WERI-Rb-1 (cell line): Measurements from ENCODE around the gene ALG8.
"Not testable (repeated sequence)": the region's sequence is repeated elsewhere in the genome, so short reads cannot be mapped to it uniquely, and the experiment has no call there.

Experiments used
- DNase-seq: peaks from one replicate; pipeline ENCODE4 v3.0.0-alpha.2; 2020
- H3K27ac ChIP-seq: fragments of 250-450 bp; sonication (Bioruptor Pico); 2 replicates; pipeline ENCODE4 v1.5.1; 2020; ENCODE audit warnings: mild to moderate bottlenecking, moderate library complexity
- H3K27me3 ChIP-seq: fragments of 250-450 bp; sonication (Bioruptor Pico); 2 replicates; pipeline ENCODE4 v1.5.1; 2021; ENCODE audit warnings: mild to moderate bottlenecking, low read depth, moderate library complexity; ENCODE audit not compliant: insufficient read depth, severe bottlenecking
- H3K36me3 ChIP-seq: fragments of 250-450 bp; sonication (Bioruptor Pico); 2 replicates; pipeline ENCODE4 v1.5.1; 2020; ENCODE audit warnings: mild to moderate bottlenecking, moderate library complexity
- H3K4me3 ChIP-seq: 2 replicates; pipeline ENCODE4 v1.5.1; 2011; ENCODE audit warnings: low read depth, mild to moderate bottlenecking, control low read depth, low read length
- H3K9me3 ChIP-seq: fragments of 250-450 bp; sonication (Bioruptor Pico); 2 replicates; pipeline ENCODE4 v1.5.1; 2021; ENCODE audit warnings: mild to moderate bottlenecking, moderate library complexity; ENCODE audit not compliant: severe bottlenecking
- TF ChIP-seq, protein P1 (sequence below): IDR thresholded peaks from 2 replicates; pipeline ENCODE4 v1.5.1; 2011; ENCODE audit warnings: low read depth, mild to moderate bottlenecking, control low read depth, inconsistent platforms, low read length

The ALG8 gene

DNA sequence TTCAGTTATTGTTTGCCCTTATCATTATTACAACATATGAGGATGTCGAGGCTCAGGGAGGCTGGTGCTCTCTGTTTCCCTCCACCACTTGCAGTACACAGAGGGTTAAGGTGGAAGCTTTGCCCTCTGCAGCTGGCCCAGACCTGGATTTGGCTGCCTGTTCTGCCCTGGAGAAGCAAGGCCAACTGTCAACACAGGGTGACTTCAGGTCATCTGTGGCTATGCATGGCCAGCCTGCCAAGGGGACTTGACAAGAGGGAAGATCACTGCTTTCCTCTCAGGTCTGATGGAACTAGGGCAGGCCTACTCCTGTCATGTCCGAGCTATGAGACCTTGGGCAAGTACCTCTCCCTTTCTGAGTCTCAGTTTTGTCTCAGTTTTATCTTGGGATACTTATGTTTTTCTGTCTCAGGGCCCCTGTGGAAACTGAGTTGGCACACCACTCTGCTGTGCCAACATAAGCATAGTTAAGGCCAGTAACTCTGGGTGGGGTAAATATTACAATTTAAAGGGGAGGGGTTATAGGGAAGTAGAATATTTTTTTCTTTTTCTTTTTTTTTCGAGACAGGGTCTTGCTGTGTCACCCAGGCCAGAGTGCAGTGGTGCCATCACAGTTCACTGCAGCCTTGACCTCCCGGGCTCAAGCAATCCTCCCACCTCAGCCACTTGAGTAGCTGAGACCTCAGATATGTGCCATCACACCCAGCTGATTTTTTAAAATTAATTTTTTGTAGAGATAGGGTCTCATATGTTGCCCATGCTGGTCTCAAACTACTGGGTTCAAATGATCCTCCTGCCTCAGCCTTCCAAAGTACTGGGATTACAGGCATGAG is 78.1 kb downstream of the ALG8 start:
- no peak overlapping the region for H3K4me3 ChIP-seq
- peak; percentile 90 for DNase-seq

DNA sequence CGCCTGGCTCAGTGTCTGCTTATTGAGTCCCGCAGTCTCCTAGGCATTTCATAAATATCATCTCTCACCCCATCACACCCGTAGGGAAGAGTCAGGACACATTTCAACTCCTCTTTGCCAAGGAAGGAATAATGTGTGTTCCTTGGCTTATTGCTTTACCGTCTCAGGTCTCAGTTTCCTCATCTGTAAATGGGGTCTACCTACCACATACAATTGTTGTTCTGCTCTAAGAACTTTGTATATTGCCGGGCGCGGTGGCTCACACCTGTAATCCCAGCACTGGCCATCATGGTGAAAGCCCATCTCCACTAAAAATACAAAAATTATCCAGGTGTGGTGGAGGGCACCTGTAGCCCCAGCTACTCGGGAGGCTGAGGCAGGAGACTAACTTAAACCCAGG is 78.9 kb downstream of the ALG8 start:
- no peaks in the 10 kb centered on the region for H3K9me3 ChIP-seq
- TF ChIP-seq, protein P1, sequence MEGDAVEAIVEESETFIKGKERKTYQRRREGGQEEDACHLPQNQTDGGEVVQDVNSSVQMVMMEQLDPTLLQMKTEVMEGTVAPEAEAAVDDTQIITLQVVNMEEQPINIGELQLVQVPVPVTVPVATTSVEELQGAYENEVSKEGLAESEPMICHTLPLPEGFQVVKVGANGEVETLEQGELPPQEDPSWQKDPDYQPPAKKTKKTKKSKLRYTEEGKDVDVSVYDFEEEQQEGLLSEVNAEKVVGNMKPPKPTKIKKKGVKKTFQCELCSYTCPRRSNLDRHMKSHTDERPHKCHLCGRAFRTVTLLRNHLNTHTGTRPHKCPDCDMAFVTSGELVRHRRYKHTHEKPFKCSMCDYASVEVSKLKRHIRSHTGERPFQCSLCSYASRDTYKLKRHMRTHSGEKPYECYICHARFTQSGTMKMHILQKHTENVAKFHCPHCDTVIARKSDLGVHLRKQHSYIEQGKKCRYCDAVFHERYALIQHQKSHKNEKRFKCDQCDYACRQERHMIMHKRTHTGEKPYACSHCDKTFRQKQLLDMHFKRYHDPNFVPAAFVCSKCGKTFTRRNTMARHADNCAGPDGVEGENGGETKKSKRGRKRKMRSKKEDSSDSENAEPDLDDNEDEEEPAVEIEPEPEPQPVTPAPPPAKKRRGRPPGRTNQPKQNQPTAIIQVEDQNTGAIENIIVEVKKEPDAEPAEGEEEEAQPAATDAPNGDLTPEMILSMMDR: no peak
- H3K4me3 ChIP-seq: no peak overlapping the region
- H3K27me3 ChIP-seq: no peaks in the 10 kb centered on the region
- peaks cover 2% of the 10 kb centered on the region; the same call in 1 of the 2 replicates for H3K36me3 ChIP-seq
- peak overlapping the region; percentile 85 for H3K27ac ChIP-seq
- no peak for DNase-seq

More for the DNA sequence above, 78.1 kb downstream of the ALG8 start:
- Histone ChIP-seq H3K36me3 (peaks cover 2% of the 10 kb centered on the region; the same call in 1 of the 2 replicates), H3K27ac (peak overlapping the region; percentile 85), H3K9me3 (no peaks in the 10 kb centered on the region), H3K27me3 (no peaks in the 10 kb centered on the region)
- TF ChIP-seq, protein P1: no peak

DNA sequence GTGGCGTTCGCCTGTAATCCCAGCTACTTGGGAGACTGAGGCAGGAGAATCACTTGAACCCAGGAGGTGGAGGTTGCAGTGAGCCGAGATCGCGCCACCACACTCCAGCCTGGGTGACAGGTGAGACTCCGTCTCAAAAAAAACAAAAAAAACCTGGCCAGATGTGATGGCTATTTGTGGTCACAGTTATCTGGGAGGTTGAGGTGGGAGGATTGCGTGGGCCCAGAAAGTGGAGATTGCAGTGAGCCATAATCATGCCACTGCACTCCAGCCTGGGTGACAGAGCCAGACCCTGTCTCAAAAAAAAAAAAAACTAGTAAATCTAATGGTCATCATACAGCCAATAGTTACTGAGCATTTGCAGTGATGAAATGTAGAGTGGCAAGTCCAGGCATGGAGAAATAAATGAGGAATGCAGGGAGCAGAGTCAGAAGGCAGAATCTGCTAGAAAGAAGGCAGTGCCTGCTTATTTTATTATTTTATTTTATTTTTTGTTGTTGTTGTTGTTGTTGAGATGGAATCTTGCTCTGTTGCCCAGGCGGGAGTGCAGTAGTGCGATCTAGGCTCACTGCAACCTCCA is 79.6 kb downstream of the ALG8 start:
- DNase-seq, H3K4me3 ChIP-seq, H3K9me3 ChIP-seq, H3K36me3 ChIP-seq, H3K27me3 ChIP-seq: not testable (repeated sequence)
- peak overlapping the region; percentile 85 for H3K27ac ChIP-seq

DNA sequence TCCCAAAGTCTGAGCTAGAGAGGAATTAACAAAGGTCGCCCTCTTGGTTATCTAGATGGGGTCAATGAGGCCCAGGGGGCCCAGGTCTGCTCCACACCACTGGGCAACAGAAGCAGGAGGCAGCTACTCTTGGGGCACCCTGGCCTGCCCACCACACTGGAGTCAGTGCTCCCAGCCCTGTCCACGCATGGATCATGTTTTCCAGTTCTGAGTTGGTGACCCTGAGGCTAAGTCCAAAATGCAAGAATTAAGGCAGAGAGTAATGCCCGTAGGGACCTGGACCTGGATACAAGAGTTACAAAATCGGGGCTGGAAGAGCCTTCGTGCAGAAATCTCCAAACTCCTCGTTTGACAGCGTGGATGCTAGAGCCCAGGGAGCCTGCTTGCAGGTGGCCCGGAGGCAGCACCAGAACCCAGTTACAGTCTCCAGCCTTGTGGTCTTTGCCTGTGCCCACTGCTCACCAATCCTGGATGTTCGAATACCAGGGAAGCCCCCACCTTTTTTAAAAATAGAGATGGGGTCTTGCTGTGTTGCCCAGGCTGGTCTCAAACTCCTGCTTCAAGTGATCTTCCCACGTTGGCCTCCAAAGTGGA is 81.9 kb downstream of the ALG8 start:
- Histone ChIP-seq H3K36me3 (peaks cover 2% of the 10 kb centered on the region; the same call in 1 of the 2 replicates), H3K27me3 (no peaks in the 10 kb centered on the region), H3K9me3 (no peaks in the 10 kb centered on the region), H3K4me3 (no peak overlapping the region), H3K27ac (no peak overlapping the region)
- TF ChIP-seq, protein P1: no peak
- no peak for DNase-seq

DNA sequence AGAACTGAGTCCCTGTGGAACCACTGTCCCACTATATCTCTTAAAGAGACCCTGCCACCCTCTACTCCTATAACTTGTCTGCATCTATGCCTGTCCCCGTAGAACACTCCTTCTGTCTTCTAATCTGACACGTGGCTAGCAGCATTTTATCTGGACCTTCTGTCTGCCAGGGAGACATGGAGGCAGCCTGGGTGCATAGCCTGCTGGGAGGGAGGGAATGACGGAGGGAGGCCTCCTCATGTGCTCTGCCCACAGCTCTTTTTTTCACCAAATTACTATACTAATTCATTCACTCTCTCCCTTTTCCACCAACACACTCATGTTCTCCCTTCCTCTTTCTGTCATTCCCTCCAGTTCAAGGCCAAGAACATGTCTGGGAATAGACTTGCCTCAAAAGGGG is 83.3 kb downstream of the ALG8 start:
- Histone ChIP-seq H3K36me3 (0 out of 2 replicates have a peak, but pooled peaks cover 2% of the 10 kb centered on the region), H3K9me3 (no peaks in the 10 kb centered on the region), H3K27ac (no peak overlapping the region), H3K4me3 (no peak overlapping the region), H3K27me3 (no peaks in the 10 kb centered on the region)
- DNase-seq: no peak
- TF ChIP-seq, protein P1: no peak

DNA sequence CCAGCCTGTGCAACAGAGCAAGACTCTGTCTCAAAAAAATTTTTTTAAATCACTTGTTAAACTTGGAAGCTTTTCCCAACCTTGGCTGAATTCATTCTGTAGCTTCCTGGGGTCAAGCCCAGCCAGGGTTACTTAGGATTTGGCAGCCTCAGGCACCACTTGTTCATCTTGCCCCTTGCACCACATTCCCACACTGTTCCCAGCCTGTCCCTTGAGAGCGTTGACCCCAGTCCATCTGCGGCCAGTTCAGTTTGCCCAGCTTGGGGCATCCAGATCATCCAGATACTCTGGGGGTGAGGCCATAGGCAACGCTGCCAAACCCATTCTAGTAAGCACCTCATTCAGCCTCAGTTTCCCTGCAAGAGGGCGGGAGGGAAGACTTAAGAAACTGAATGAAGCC is 84.5 kb downstream of the ALG8 start:
- Histone ChIP-seq H3K27ac (no peak overlapping the region), H3K27me3 (no peaks in the 10 kb centered on the region), H3K4me3 (no peak overlapping the region), H3K36me3 (0 out of 2 replicates have a peak, but pooled peaks cover 2% of the 10 kb centered on the region), H3K9me3 (no peaks in the 10 kb centered on the region)
- TF ChIP-seq, protein P1: no peak
- no peak for DNase-seq
